NB4 (cell line): ENCODE data around the gene MAPK8IP1.
"Not testable (repeated sequence)": the region's sequence is repeated elsewhere in the genome, so short reads cannot be mapped to it uniquely, and the experiment has no call there.

Source experiments
- DNase-seq: peaks from one replicate; pipeline ENCODE4 v3.0.0; 2010; ENCODE audit warnings: low read depth
- H3K4me3 ChIP-seq: one replicate; pipeline ENCODE4 v1.5.1; 2011; ENCODE audit warnings: mild to moderate bottlenecking, low read depth, low read length, moderate library complexity
- CTCF ChIP-seq: IDR thresholded peaks from one replicate; pipeline ENCODE4 v1.5.1; 2012; ENCODE audit warnings: low read depth, low read length
- MAX ChIP-seq: IDR thresholded peaks from 2 replicates; pipeline ENCODE4 v1.6.1; 2011; ENCODE audit warnings: low read depth, low read length
- MYC ChIP-seq: IDR thresholded peaks from 2 replicates; pipeline ENCODE4 v1.6.1; 2011; ENCODE audit warnings: low read depth, low read length
- POLR2A ChIP-seq: IDR thresholded peaks from 2 replicates; pipeline ENCODE4 v1.6.1; 2011; ENCODE audit warnings: mild to moderate bottlenecking; ENCODE audit not compliant: insufficient read length; ENCODE audit errors: extremely low read depth

The MAPK8IP1 gene

GRCh38 chr11:45901626-45902025 is 16.2 kb downstream of the MAPK8IP1 start:
- no peak for DNase-seq
- H3K4me3 ChIP-seq, result no peak overlapping the region
- TF ChIP-seq MYC (no peak), CTCF (no peak), MAX (no peak), POLR2A (no peak)

GRCh38 chr11:45902452-45903380 is 17.3 kb downstream of the MAPK8IP1 start:
- TF ChIP-seq MAX (no peak), POLR2A (no peak), MYC (no peak), CTCF (no peak)
- no peak for DNase-seq
- H3K4me3 ChIP-seq, result no peak overlapping the region

DNA sequence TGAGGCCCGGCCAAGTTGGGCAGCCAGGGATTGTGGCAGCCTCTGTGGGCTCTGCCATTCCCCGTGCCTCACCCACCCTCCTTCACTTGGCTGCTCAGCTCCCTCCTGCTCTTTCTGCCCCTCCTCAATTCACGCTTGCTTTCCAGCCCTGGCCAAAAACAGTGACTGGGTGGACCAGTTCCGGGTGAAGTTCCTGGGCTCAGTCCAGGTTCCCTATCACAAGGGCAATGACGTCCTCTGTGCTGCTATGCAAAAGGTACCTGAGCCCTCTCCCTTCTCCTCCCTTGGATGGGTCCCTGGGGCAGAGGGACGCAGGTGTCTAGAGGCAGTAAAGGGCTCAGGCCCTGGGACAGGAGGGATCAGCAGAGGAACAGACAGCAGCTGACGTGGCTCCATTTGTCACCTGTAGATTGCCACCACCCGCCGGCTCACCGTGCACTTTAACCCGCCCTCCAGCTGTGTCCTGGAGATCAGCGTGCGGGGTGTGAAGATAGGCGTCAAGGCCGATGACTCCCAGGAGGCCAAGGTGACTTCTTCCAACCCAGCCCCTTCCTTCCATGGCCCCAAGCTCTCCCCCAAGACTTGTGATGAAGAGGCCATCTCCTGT is 19.0 kb downstream of the MAPK8IP1 start:
- no peak overlapping the region for H3K4me3 ChIP-seq
- no peak for DNase-seq
- TF ChIP-seq MAX (no peak), MYC (no peak), CTCF (no peak), POLR2A (no peak)

- H3K4me3 ChIP-seq, result no peak overlapping the region
- TF ChIP-seq MAX (no peak), MYC (no peak), POLR2A (no peak), CTCF (no peak)
- no peak for DNase-seq
Measured at GRCh38 chr11:45905095-45905494, 19.6 kb downstream of the MAPK8IP1 start.

DNA sequence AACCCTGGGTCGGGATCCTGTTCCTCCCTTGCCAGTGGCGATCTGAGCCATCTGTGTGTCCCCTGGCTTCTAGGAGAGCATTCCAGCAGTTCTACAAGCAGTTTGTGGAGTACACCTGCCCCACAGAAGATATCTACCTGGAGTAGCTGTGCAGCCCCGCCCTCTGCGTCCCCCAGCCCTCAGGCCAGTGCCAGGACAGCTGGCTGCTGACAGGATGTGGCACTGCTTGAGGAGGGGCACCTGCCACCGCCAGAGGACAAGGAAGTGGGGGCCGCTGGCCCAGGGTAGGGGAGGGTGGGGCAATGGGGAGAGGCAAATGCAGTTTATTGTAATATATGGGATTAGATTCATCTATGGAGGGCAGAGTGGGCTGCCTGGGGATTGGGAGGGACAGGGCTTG is 20.1 kb downstream of the MAPK8IP1 start:
- not testable (repeated sequence) for DNase-seq, H3K4me3 ChIP-seq

DNA sequence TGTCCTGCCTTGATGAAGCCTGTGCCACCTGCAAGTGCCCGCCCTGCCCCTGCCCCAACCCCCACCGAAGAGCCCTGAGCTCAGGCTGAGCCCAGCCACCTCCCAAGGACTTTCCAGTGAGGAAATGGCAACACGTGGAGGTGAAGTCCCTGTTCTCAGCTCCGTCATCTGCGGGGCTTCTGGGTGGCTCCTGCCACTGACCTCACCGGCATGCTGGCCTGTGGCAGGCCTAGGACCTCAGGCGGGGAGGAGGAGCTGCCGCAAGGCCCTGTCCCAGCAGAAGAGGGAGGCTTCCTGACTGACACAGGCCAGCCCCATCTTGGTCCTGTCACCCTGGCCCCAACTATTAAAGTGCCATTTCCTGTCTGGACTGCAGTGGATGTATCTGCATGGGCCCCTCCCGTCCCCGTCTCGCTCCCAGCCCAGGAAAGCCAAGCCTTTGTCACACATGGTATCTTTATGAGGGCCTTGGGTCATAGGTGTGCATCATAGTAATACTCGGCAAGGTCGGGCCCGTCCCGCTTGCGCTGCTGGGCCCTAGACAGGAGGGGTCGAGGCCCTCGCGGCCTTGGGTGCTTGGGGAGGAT is 20.7 kb downstream of the MAPK8IP1 start:
- DNase-seq, result no peak
- TF ChIP-seq MAX (no peak), POLR2A (no peak), CTCF (no peak), MYC (no peak)
- H3K4me3 ChIP-seq, result no peak overlapping the region
